ENCODE measurements around the gene PSMB5. TPM values are rescaled to one million over a fixed set of nuclear protein-coding genes. Genes with fewer than 3 reads are reported as not detected.
A peak's percentile ranks its signal among the peaks of the same experiment; 100 is the strongest.

The PSMB5 gene
- total RNA-seq, result 10 to 100 TPM; 29.6 to 50.4 (median 45.9) TPM
- 10 to 100 TPM; 31.8 to 62.9 TPM for polyA plus RNA-seq

GRCh38 chr14:23034498-23035302, at the start of gene PSMB5:
TSS of gene PSMB5 (minus strand) at chr14:23034900. CDS start at chr14:23034881, 19 bp downstream.
- TF ChIP-seq, protein P1, sequence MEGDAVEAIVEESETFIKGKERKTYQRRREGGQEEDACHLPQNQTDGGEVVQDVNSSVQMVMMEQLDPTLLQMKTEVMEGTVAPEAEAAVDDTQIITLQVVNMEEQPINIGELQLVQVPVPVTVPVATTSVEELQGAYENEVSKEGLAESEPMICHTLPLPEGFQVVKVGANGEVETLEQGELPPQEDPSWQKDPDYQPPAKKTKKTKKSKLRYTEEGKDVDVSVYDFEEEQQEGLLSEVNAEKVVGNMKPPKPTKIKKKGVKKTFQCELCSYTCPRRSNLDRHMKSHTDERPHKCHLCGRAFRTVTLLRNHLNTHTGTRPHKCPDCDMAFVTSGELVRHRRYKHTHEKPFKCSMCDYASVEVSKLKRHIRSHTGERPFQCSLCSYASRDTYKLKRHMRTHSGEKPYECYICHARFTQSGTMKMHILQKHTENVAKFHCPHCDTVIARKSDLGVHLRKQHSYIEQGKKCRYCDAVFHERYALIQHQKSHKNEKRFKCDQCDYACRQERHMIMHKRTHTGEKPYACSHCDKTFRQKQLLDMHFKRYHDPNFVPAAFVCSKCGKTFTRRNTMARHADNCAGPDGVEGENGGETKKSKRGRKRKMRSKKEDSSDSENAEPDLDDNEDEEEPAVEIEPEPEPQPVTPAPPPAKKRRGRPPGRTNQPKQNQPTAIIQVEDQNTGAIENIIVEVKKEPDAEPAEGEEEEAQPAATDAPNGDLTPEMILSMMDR (IDR thresholded peaks at IDR 0.05), result no peak
- FAIRE-seq, result no peak
- Histone ChIP-seq H3K27ac (peak within 1 kb of the TSS; percentile 61 to 87 (median 78)), H3K36me3 (peaks cover 0 to 7% (median 3%) of the 10 kb centered on the region in 3 donors), H3K4me3 (peak within 1 kb of the TSS; percentile 49 to 82 (median 60)), H3K9me3 (no peaks in the 10 kb centered on the region), H3K4me1 (peaks cover 0 to 7% (median 5%) of the 10 kb centered on the region in 3 donors), H3K27me3 (no peaks in the 10 kb centered on the region)
- DNase-seq, result peak; percentile 82 to 92 (median 91)
- peak; percentile 98 to 99 (median 98) for ATAC-seq
- 0% methylated on average over 36 of the region's 36 CpGs for WGBS, 2 donors
- intact Hi-C loops (cut with DNase I), result no loop called here

DNA sequence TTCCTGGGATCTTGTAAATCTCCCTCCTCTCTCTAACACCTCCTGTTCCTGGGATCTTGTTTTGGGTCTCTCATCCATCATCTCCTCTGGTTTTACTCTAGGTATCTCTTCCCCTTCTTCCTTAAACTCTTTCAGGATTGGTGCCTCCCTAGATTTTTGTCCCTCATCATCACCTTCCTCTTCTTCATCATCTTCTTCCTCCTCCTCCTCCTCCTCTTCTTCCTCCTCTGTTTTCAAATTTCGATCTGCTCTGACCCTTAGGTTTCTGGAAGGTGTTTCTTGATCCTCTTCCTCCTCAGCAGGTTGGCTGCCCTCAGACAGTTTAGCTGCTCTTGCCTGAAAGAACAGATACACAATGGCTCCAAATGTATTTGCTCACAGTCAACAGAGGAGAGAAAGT, 45.8 kb upstream of the PSMB5 start:
- DNase-seq (no peak), ATAC-seq (no peak), FAIRE-seq (no peak)
- TF ChIP-seq, protein P1 (IDR thresholded peaks at IDR 0.05), result no peak
- Histone ChIP-seq H3K36me3 (peaks cover 5 to 79% (median 52%) of the 10 kb centered on the region in 3 donors), H3K9me3 (no peaks in the 10 kb centered on the region), H3K4me3 (no peak overlapping the region), H3K4me1 (no peaks in the 10 kb centered on the region), H3K27me3 (no peaks in the 10 kb centered on the region), H3K27ac (no peak overlapping the region)
- 68 to 75% methylated on average over 1 of the region's 1 CpG for WGBS, 2 donors
- intact Hi-C loops (cut with DNase I), result no loop called here

DNA sequence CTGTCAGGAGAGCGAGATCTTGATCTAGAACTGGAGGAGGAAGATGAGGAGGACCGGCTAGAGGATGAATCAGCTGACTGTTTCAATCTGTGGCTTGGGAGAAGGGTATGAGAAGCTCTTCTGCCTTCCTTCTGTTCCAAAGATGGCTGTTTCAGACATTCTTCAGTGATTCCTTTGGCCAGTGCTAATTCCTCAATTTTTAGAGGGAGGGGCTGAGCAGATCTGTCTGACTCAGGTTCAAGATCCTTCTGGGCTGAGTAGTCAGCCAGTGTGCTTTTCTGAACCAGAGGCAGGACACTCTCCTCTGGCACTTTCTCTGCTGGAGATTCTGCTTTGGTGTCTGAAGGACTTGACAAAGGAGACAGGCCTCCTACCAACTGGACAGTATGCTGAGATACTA, 45.0 kb upstream of the PSMB5 start:
- peaks cover 5 to 72% (median 49%) of the 10 kb centered on the region in 3 donors for H3K36me3 ChIP-seq
- WGBS, 2 donors, result 90 to 93% methylated on average over 2 of the region's 2 CpGs
- DNase-seq (no peak), FAIRE-seq (no peak), ATAC-seq (no peak)
- H3K27ac ChIP-seq, result no peak overlapping the region
- no peaks in the 10 kb centered on the region for H3K9me3 ChIP-seq
- intact Hi-C loops (cut with DNase I), result no loop called here
- H3K4me3 ChIP-seq, result no peak overlapping the region
- TF ChIP-seq, protein P1 (IDR thresholded peaks at IDR 0.05), result no peak
- no peaks in the 10 kb centered on the region for H3K27me3 ChIP-seq
- no peaks in the 10 kb centered on the region for H3K4me1 ChIP-seq

DNA sequence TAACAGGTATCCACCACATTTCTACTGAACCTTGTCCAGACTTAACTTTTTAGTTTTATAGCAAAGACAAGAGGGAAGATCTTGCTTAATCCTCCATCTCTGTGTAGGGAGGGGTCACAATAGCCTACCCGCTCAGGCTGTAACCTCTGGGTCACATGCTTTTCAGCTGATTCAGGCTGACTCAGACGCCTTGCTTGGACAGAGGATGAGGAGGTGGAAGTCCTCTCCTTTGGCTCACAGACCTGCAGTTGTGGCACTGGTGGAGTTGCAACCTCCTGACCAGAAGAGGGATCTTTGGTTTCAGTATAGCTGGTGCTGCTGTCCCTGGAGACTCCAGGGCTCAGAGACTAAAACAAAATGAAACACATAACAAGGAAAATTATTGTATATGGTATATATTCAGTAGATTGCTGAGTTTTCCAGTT, 44.0 kb upstream of the PSMB5 start:
- Histone ChIP-seq H3K36me3 (peaks cover 5 to 76% (median 49%) of the 10 kb centered on the region in 3 donors), H3K4me3 (no peak overlapping the region), H3K4me1 (no peaks in the 10 kb centered on the region), H3K27ac (peak overlapping the region in 1 of 4 donors; percentile 4), H3K27me3 (no peaks in the 10 kb centered on the region), H3K9me3 (no peaks in the 10 kb centered on the region)
- ATAC-seq, result peak in 3 of 4 donors; percentile 70 to 87 (median 87)
- intact Hi-C loops (cut with DNase I), result no loop called here
- 64 to 68% methylated on average over 2 of the region's 2 CpGs for WGBS, 2 donors
- peak in 1 of 6 donors; percentile 58 for DNase-seq
- FAIRE-seq, result no peak
- TF ChIP-seq, protein P1 (IDR thresholded peaks at IDR 0.05), result no peak

DNA sequence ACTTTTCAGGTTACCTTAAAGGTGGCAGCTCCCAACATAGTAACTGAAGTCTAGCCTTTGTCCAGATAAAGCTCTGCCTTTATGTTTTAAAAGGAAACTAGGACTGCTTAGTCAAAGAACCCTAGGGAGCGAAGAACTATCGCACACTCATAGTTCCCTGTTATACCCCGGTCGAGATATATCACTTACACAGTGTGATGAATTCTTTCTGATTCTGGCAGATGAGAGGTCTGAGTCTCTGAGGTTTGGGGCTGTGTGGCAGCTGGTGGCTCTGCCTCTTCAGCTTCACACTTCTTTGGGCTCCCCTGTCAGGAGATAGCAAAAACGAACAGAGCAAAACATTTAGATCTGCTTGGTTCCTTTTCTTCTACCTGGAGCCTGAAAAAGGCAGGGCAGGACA, 43.3 kb upstream of the PSMB5 start:
- Histone ChIP-seq H3K36me3 (peaks cover 5 to 71% (median 43%) of the 10 kb centered on the region in 3 donors), H3K4me3 (no peak overlapping the region), H3K9me3 (no peaks in the 10 kb centered on the region), H3K27ac (peak overlapping the region in 2 of 4 donors; percentile 16 to 19), H3K27me3 (no peaks in the 10 kb centered on the region), H3K4me1 (peaks cover 0 to 2% (median 2%) of the 10 kb centered on the region in 3 donors)
- intact Hi-C loops (cut with DNase I), result no loop called here
- TF ChIP-seq, protein P1 (IDR thresholded peaks at IDR 0.05), result no peak
- DNase-seq (no peak), ATAC-seq (peak in 1 of 4 donors; percentile 7), FAIRE-seq (no peak)
- WGBS, 2 donors, result 79 to 81% methylated on average over 5 of the region's 5 CpGs

Data from pancreas (tissue), 10 donors.